HepG2 (cell line): ENCODE data around the gene OVOL2. TPM values are rescaled to one million over a fixed set of nuclear protein-coding genes. Genes with fewer than 3 reads are reported as not detected.

ENCODE experiments used
- ATAC-seq: fragments of 200-7000 bp; cut with Tn5 transposase; 3 replicates; pipeline ENCODE4 v1.9.1; 2020; ENCODE audit warnings: mild to moderate bottlenecking, moderate library complexity
- BruUV-seq: library from RNA; stranded (reverse); fragments of 400-500 nt; replicated peaks from 2 replicates; lab custom pipeline; 2021; lab: Mats Ljungman, UMichigan
- CTCF ChIA-PET: fragments of 300-600 bp; formaldehyde crosslinking; extraction: SDS; loops from one replicate; lab custom pipeline; 2021; ENCODE audit warnings: low total read pairs, inconsistent platforms, low intra/inter-chr PET ratio; lab: Yijun Ruan, JAX
- POLR2A ChIA-PET: fragments of 350-600 bp; sonication (Branson Sonifier 250); formaldehyde crosslinking; loops from one replicate; lab custom pipeline; 2020; ENCODE audit warnings: antibody characterized with exemption, inconsistent platforms; lab: Yijun Ruan, JAX
- DNase-seq: peaks from one replicate; pipeline ENCODE4 v3.0.0-alpha.2; 2015; ENCODE audit warnings: low spot score
- FAIRE-seq: peaks from 3 replicates; lab custom pipeline; 2011; peaks lifted over from hg19 to GRCh38; lab: Jason Lieb, UNC
- H2AFZ ChIP-seq: one replicate; pipeline ENCODE4 v1.6.1; 2011; ENCODE audit warnings: low read length, inconsistent platforms
- H3K27ac ChIP-seq: fragments of 300-600 bp; 3 replicates; pipeline ENCODE4 v1.8.0; 2011; ENCODE audit warnings: mixed run types, mild to moderate bottlenecking, mixed read lengths, low read length, inconsistent platforms; ENCODE audit not compliant: insufficient read depth; ENCODE audit errors: extremely low read length
- H3K27me3 ChIP-seq, 2 experiments: fragments of 200-600 bp in 1 of 2; 2 replicates in 1 of 2; 3 replicates in 1 of 2; pipeline versions ENCODE4 v1.6.0 to v1.8.0; 2011; ENCODE audit warnings: low read length in 2 of 2, mild to moderate bottlenecking in 2 of 2, moderate library complexity in 2 of 2, inconsistent platforms in 1 of 2; ENCODE audit not compliant: insufficient read depth in 2 of 2, control insufficient read depth in 1 of 2
- H3K36me3 ChIP-seq, 2 experiments: fragments of 200-600 bp in 1 of 2; replicated peaks in 1 of 2; 2 replicates in 1 of 2; 3 replicates in 1 of 2; pipeline versions ENCODE4 v1.5.1 to v1.8.0; 2011; ENCODE audit warnings: low read length in 2 of 2, inconsistent platforms in 1 of 2; ENCODE audit not compliant: insufficient read depth in 2 of 2, control insufficient read depth in 1 of 2
- H3K4me1 ChIP-seq: 2 replicates; pipeline ENCODE4 v1.5.1; 2012; ENCODE audit warnings: low read length, inconsistent platforms; ENCODE audit not compliant: insufficient read depth
- H3K4me2 ChIP-seq: 2 replicates; pipeline ENCODE4 v1.6.0; 2011; ENCODE audit warnings: low read depth, low read length, inconsistent platforms
- H3K4me3 ChIP-seq, 3 experiments: fragments of 200-600 bp in 1 of 3; sonication (generic), shearing (Covaris generic) in 1 of 3; replicated peaks in 1 of 3; 2 replicates each; pipeline ENCODE4 v1.5.1; 2011 to 2016; ENCODE audit warnings: low read length in 3 of 3, inconsistent platforms in 2 of 3, low read depth in 2 of 3, mild to moderate bottlenecking in 2 of 3, control low read depth in 1 of 3, mixed read lengths in 1 of 3; ENCODE audit not compliant: insufficient read depth in 1 of 3
- H3K79me2 ChIP-seq: one replicate; pipeline ENCODE4 v1.6.1; 2011; ENCODE audit warnings: low read length, inconsistent platforms; ENCODE audit not compliant: insufficient read depth
- H3K9ac ChIP-seq: 2 replicates; pipeline ENCODE4 v1.6.0; 2011; ENCODE audit warnings: mild to moderate bottlenecking, low read depth, low read length, inconsistent platforms; ENCODE audit not compliant: insufficient read depth
- H3K9me3 ChIP-seq: 2 replicates; pipeline ENCODE4 v1.5.1; 2012; ENCODE audit warnings: mild to moderate bottlenecking, low read length
- H4K20me1 ChIP-seq: 2 replicates; pipeline ENCODE4 v1.6.0; 2011; ENCODE audit warnings: inconsistent platforms, mild to moderate bottlenecking, low read length, moderate library complexity; ENCODE audit not compliant: insufficient read depth
- U2AF2 ChIP-seq: fragments of 200-400 bp; formaldehyde crosslinking; IDR thresholded peaks from 2 replicates; pipeline ENCODE4 v1.6.1; 2017; ENCODE audit warnings: low read depth, mild to moderate bottlenecking, low read length
- WIZ ChIP-seq: sonication (generic); formaldehyde crosslinking; IDR thresholded peaks from 2 replicates; pipeline ENCODE4 v1.5.1; 2020; ENCODE audit warnings: mild to moderate bottlenecking, missing genetic modification reagents
- ZBTB40 ChIP-seq, 2 experiments: fragments of 450-650 bp in 1 of 2; sonication (generic) in 1 of 2; formaldehyde crosslinking in 1 of 2; IDR thresholded peaks; 2 replicates each; pipeline versions ENCODE4 v1.6.1 to v1.8.0; 2016 to 2022; ENCODE audit warnings: antibody characterized with exemption in 1 of 2, mild to moderate bottlenecking in 1 of 2, missing genetic modification reagents in 1 of 2
- ZNF274 ChIP-seq: sonication (generic); formaldehyde crosslinking; IDR thresholded peaks from 2 replicates; pipeline ENCODE4 v1.5.1; 2020; ENCODE audit warnings: mild to moderate bottlenecking, missing genetic modification reagents
- ZNF281 ChIP-seq: sonication (generic); formaldehyde crosslinking; IDR thresholded peaks from 2 replicates; pipeline ENCODE4 v1.4.0; 2020; ENCODE audit warnings: missing genetic modification reagents, borderline replicate concordance
- ZNF619 ChIP-seq: sonication (generic); formaldehyde crosslinking; IDR thresholded peaks from 2 replicates; pipeline ENCODE4 v1.4.0; 2020; ENCODE audit warnings: mild to moderate bottlenecking, missing genetic modification reagents
- WGBS: methylation state at CpG from one replicate; pipeline ENCODE4 v1.1.6; 2017; ENCODE audit warnings: low lambda C conversion rate; 5-methylcytosine and 5-hydroxymethylcytosine counted together
- in situ Hi-C: cut with HindIII; loops from 2 replicates; pipeline ENCODE4 v1.10.0; 2017; ENCODE audit warnings: low pct_unique_long_range_greater_than_20kb; ENCODE audit not compliant: extremely low pct_ligation_motif_present
- intact Hi-C: fragments of 100-400 bp; cut with micrococcal nuclease; formaldehyde crosslinking; loops from one replicate; pipeline ENCODE4 v1.10.0; 2022; ENCODE audit not compliant: unreplicated experiment
- polyA plus RNA-seq, 8 experiments: library from polyadenylated mRNA; depleted of rRNA in 3 of 8; stranded (reverse) in 7 of 8; unstranded in 1 of 8; fragments of >200 nt; fragmentation: Illumina TruSeq in 4 of 8; extraction: Trizol in 4 of 8; gene quantifications; 2 replicates each; pipeline versions ENCODE4 v1.2.1 to v1.2.3, GENCODE V29; 2011 to 2016; ENCODE audit warnings: low read depth in 4 of 8, missing spikeins in 1 of 8, mixed read lengths in 1 of 8; ENCODE audit not compliant: insufficient read depth in 1 of 8
- total RNA-seq, 5 experiments: library from RNA; depleted of rRNA; stranded (reverse); fragments of >200 nt; fragmentation: Illumina TruSeq; extraction: Trizol; gene quantifications; 2 replicates each; pipeline ENCODE4 v1.2.3, GENCODE V29; 2016; ENCODE audit warnings: low read depth in 1 of 5

Gene OVOL2
- total and polyA plus RNA-seq, 2 of the 13 experiments (the other 11 are each of a cell fraction or from before 2014, with no cell fraction given) = 0.20 to 0.31 TPM

GRCh38 chr20:18063676-18064075, 6.0 kb upstream of the OVOL2 start:
- H2AFZ ChIP-seq = no peak overlapping the region
- peaks cover 6% of the 10 kb centered on the region; the same call in 1 of the 2 replicates for H3K4me1 ChIP-seq
- ATAC-seq = no peak
- no peaks in the 10 kb centered on the region for H3K79me2 ChIP-seq
- H3K27me3 ChIP-seq = peaks cover 6 to 43% of the 10 kb centered on the region in 2 experiments
- intact Hi-C loops = no loop called here
- no peaks in the 10 kb centered on the region for H4K20me1 ChIP-seq
- CTCF ChIA-PET = no interaction called here
- TF ChIP-seq ZNF274 (CRISPR knock-in tag) (no peak), ZNF281 (CRISPR knock-in tag) (no peak), U2AF2 (no peak), ZNF619 (CRISPR knock-in tag) (no peak), WIZ (CRISPR knock-in tag) (no peak), ZBTB40 (IDR thresholded peaks at IDR 0.05) (peak; percentile 56), ZBTB40 (CRISPR knock-in tag; IDR thresholded peaks at IDR 0.05) (peak; percentile 95)
- TF ChIP-seq, all 625 proteins: peak for 1
- 51% methylated on average over 6 of the region's 6 CpGs for WGBS
- no peak overlapping the region for H3K27ac ChIP-seq
- DNase-seq = no peak
- H3K36me3 ChIP-seq = no peaks in the 10 kb centered on the region
- H3K9me3 ChIP-seq = no peaks in the 10 kb centered on the region
- in situ Hi-C loops = loop anchor here (25.0 kb wide), 1 partner anchor 199 kb away; no protein-coding TSS in a partner anchor
- FAIRE-seq = no peak
- H3K4me2 ChIP-seq = no peak overlapping the region
- no peak overlapping the region for H3K9ac ChIP-seq
- POLR2A ChIA-PET = no interaction called here
- no TSS peak for BruUV-seq
- no peak overlapping the region for H3K4me3 ChIP-seq
